Kidney epithelial cell (primary cell): ENCODE results near the gene AMBRA1. TPM values are rescaled to one million over a fixed set of nuclear protein-coding genes. Genes with fewer than 3 reads are reported as not detected.

Experiments
- DNase-seq: peaks from one replicate; pipeline ENCODE4 v3.0.0-alpha.2; 2010; ENCODE audit warnings: low read depth
- H3K27me3 ChIP-seq: 2 replicates; pipeline ENCODE4 v1.6.0; 2011; ENCODE audit warnings: low read length; ENCODE audit not compliant: control insufficient read depth, insufficient read depth
- H3K36me3 ChIP-seq: 2 replicates; pipeline ENCODE4 v1.5.1; 2011; ENCODE audit warnings: low read length; ENCODE audit not compliant: control insufficient read depth, insufficient read depth
- H3K4me3 ChIP-seq: 2 replicates; pipeline ENCODE4 v1.5.1; 2011; ENCODE audit warnings: low read depth, mild to moderate bottlenecking, control low read depth, low read length
- total RNA-seq: library from RNA; depleted of rRNA; stranded (reverse); fragments of >200 nt; gene quantifications from 2 replicates; pipeline ENCODE4 v1.2.3, GENCODE V29; 2015
- TF ChIP-seq, protein P1 (sequence below): IDR thresholded peaks from 2 replicates; pipeline ENCODE4 v1.5.1; 2011; ENCODE audit warnings: mild to moderate bottlenecking, moderate library complexity, low read length, control low read depth, inconsistent platforms; ENCODE audit not compliant: insufficient read depth, poor library complexity, severe bottlenecking

The AMBRA1 gene
- total RNA-seq, 1 donor from 2014 or later = 23.1 TPM

DNA sequence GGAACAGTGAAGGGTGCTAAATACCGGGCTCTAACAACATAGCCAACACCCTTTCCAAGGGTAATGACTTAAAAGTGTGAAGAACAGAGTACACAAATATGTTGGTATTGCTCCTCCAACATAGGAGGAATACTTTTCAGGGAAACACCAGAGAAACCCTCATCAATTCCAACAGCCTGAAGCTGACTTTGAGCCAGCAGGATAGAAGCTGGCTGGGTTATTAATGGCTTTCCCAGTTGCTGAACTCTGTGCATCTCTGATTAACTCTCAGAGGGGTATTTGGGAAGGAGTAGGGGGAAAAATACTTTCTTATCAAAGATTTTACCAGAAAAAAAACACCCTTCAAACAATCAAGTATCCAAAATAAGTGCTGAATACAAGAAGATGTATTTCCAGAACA, 95.6 kb downstream of the AMBRA1 start:
- no peaks in the 10 kb centered on the region for H3K27me3 ChIP-seq
- no peaks in the 10 kb centered on the region for H3K36me3 ChIP-seq
- DNase-seq = no peak
- TF ChIP-seq, protein P1, sequence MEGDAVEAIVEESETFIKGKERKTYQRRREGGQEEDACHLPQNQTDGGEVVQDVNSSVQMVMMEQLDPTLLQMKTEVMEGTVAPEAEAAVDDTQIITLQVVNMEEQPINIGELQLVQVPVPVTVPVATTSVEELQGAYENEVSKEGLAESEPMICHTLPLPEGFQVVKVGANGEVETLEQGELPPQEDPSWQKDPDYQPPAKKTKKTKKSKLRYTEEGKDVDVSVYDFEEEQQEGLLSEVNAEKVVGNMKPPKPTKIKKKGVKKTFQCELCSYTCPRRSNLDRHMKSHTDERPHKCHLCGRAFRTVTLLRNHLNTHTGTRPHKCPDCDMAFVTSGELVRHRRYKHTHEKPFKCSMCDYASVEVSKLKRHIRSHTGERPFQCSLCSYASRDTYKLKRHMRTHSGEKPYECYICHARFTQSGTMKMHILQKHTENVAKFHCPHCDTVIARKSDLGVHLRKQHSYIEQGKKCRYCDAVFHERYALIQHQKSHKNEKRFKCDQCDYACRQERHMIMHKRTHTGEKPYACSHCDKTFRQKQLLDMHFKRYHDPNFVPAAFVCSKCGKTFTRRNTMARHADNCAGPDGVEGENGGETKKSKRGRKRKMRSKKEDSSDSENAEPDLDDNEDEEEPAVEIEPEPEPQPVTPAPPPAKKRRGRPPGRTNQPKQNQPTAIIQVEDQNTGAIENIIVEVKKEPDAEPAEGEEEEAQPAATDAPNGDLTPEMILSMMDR = no peak
- no peak overlapping the region for H3K4me3 ChIP-seq

DNA sequence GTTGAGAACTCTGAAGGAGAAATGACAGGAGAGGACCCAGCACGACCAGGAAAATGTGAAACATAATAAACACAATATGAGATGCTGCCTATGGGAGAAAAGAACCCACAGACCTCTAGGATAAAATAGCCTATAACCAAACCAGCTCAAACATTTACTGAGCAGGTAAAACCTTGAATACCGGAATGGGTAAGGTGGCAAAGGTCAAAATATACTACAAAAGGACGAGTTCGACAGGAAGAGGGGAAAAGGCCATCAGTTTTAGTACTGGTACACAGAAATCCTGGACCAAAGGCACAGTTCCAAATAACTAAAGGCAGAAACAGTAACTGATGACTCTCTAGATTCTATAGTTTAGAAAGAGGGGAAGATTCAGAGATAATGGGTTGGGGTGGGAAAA, 96.3 kb downstream of the AMBRA1 start:
- TF ChIP-seq, protein P1 = no peak
- Histone ChIP-seq H3K27me3 (no peaks in the 10 kb centered on the region), H3K36me3 (no peaks in the 10 kb centered on the region), H3K4me3 (no peak overlapping the region)
- no peak for DNase-seq

DNA sequence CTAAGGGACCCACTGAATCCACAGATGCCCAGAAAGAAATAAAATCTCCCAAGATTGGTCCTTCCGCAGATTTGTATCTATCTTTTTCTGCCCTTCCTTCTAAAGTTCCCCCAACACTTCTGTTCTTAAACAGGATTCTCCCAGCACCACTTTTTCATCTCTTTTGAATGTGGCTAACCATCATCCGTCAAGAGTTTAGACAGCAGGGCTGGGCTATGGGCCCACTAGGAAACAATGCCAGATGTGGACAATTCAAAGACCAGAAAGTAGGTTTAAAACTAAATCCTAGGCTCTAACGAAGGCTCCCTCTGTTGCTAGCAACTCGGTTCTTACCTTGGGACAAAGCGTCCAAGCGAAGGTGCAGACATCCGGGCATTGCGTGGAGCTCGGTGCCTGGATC, 100.0 kb downstream of the AMBRA1 start:
- TF ChIP-seq, protein P1 = no peak
- no peak for DNase-seq
- no peak overlapping the region for H3K4me3 ChIP-seq
- H3K27me3 ChIP-seq = no peaks in the 10 kb centered on the region
- no peaks in the 10 kb centered on the region for H3K36me3 ChIP-seq

DNA sequence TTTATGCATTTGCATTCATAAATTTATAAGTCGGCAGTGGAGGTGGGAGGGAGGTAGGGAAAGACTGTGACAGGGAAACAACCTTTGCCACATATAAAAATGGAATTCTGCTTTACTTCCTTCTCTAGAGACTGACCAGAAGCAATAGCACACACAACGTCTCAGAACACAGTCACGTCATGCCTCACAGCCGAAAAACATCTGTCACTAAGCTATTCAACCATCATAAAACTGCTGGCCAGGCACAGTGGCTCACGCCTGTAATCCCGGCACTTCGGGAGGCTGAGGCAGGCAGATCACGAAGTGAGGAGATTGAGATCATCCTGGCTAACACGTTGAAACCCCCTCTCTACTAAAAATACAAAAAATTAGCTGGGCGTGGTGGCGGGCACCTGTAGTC, 101.3 kb downstream of the AMBRA1 start:
- Histone ChIP-seq H3K36me3 (no peaks in the 10 kb centered on the region), H3K27me3 (no peaks in the 10 kb centered on the region)

DNA sequence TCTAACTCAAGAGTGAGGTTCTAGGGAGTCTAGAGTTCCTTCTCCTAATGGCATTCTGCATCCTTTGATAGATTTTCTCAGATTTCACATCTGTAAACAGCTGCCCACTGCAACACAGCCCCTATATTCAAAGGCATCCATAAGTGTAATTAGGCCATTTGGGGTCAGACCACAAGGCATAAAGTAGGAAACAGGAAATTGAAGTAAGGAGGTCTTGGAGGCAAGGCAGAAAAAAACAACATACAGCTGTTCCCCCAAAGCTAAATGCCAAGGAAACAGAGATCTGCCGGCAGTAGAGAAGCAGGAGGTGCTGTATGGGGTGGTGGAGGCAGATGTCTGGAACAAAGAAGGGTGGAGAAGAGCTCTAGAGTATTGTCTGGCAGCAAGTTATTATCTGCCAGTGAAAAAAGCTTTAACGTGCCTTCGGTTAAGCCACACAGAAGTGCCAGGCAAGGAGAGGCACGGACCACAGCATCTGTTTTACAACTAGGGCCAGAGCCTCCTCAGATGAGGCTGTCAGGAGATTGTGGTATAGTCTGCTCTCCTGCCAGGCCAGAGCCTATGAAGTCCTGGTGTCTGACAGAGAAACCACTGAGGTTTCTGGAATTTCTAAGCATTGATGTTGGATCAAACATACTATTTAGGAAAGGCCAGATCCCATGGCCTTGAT, 102.0 kb downstream of the AMBRA1 start:
- no peak for DNase-seq
- no peak overlapping the region for H3K4me3 ChIP-seq
- H3K36me3 ChIP-seq = no peaks in the 10 kb centered on the region
- H3K27me3 ChIP-seq = no peaks in the 10 kb centered on the region
- TF ChIP-seq, protein P1 = no peak

More for the DNA sequence above, 101.3 kb downstream of the AMBRA1 start:
- H3K4me3 ChIP-seq = no peak overlapping the region
- DNase-seq = no peak
- TF ChIP-seq, protein P1 = no peak

DNA sequence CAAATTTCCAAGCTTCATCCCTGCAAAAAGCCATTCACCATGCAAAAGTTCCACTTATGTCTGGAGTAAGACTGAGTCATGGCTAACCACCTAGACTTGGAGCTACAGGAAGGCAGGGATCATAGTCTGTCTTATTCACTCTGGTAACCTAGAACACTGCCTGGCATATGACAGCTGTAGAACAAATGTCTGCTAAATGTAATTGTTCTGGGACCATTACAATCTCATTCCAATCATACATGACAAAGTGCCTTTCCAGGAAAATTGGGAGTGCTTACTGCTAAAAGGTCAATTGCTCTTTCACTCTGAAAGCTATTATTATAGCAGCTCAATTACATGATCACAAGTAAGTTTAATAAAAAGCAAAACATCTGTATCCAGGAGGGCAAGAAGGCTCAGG, 103.2 kb downstream of the AMBRA1 start:
- Histone ChIP-seq H3K27me3 (no peaks in the 10 kb centered on the region), H3K4me3 (no peak overlapping the region), H3K36me3 (no peaks in the 10 kb centered on the region)
- TF ChIP-seq, protein P1 = no peak
- no peak for DNase-seq
